Measurements from ENCODE around the gene KRT85.

GRCh38 chr12:52380271-52380694, 13.0 kb upstream of the KRT85 start:
- TF ChIP-seq CTCF (conservative IDR thresholded peaks at IDR 0.05; ENCODE audit: low read length) (peak; percentile 72), EZH2phosphoT487 (IDR thresholded peaks at IDR 0.05; ENCODE audit: borderline replicate concordance, low read depth, low read length) (no peak)
